GM23248 (cell line): ENCODE results near the gene WDR35. TPM values are rescaled to one million over a fixed set of nuclear protein-coding genes. Genes with fewer than 3 reads are reported as not detected.

Experiments
- DNase-seq: peaks from one replicate; pipeline ENCODE4 v3.0.0-alpha.2; 2015
- H2AFZ ChIP-seq: fragments of 200-600 bp; sonication (generic); 2 replicates; pipeline ENCODE4 v1.6.1; 2016; ENCODE audit warnings: antibody characterized with exemption
- H3F3A ChIP-seq: fragments of 200-600 bp; sonication (generic); 2 replicates; pipeline ENCODE4 v1.6.1; 2016; ENCODE audit warnings: mild to moderate bottlenecking, antibody characterized with exemption, mixed run types; ENCODE audit not compliant: insufficient read depth
- H3K27ac ChIP-seq: fragments of 200-600 bp; sonication (generic); 2 replicates; pipeline ENCODE4 v1.5.1; 2016; ENCODE audit warnings: mild to moderate bottlenecking
- H3K27me3 ChIP-seq: fragments of 200-600 bp; sonication (generic); replicated peaks from 2 replicates; pipeline ENCODE4 v1.6.1; 2016; ENCODE audit warnings: mild to moderate bottlenecking; ENCODE audit not compliant: insufficient read depth
- H3K36me3 ChIP-seq: fragments of 200-600 bp; sonication (generic); 2 replicates; pipeline ENCODE4 v1.6.1; 2016; ENCODE audit warnings: low read depth, mild to moderate bottlenecking
- H3K4me1 ChIP-seq: fragments of 200-600 bp; sonication (generic); 2 replicates; pipeline ENCODE4 v1.6.1; 2016; ENCODE audit warnings: mild to moderate bottlenecking; ENCODE audit not compliant: insufficient read depth
- H3K4me2 ChIP-seq: fragments of 200-600 bp; sonication (generic); one replicate; pipeline ENCODE4 v1.6.1; 2016; ENCODE audit warnings: mild to moderate bottlenecking; ENCODE audit not compliant: unreplicated experiment
- H3K4me3 ChIP-seq: fragments of 200-600 bp; sonication (generic); 2 replicates; pipeline ENCODE4 v1.5.1; 2016; ENCODE audit warnings: mild to moderate bottlenecking
- H3K79me2 ChIP-seq: fragments of 200-600 bp; sonication (generic); 2 replicates; pipeline ENCODE4 v1.6.1; 2016; ENCODE audit warnings: mild to moderate bottlenecking; ENCODE audit not compliant: insufficient read depth
- H3K9ac ChIP-seq: fragments of 200-600 bp; sonication (generic); 2 replicates; pipeline ENCODE4 v1.6.1; 2016; ENCODE audit warnings: mild to moderate bottlenecking
- H3K9me2 ChIP-seq: fragments of 200-600 bp; sonication (generic); 2 replicates; pipeline ENCODE4 v1.6.1; 2016; ENCODE audit warnings: mixed run types, mild to moderate bottlenecking, moderate library complexity; ENCODE audit not compliant: insufficient read depth
- H3K9me3 ChIP-seq: fragments of 200-600 bp; sonication (generic); one replicate; pipeline ENCODE4 v1.6.1; 2017; ENCODE audit warnings: low read depth
- H4K20me1 ChIP-seq: fragments of 200-600 bp; sonication (generic); 2 replicates; pipeline ENCODE4 v1.6.0; 2016; ENCODE audit not compliant: insufficient read depth
- EZH2 ChIP-seq: fragments of 200-600 bp; sonication (generic); IDR thresholded peaks from 2 replicates; pipeline ENCODE4 v1.6.1; 2018; ENCODE audit warnings: antibody characterized with exemption, mild to moderate bottlenecking; ENCODE audit not compliant: insufficient read depth, poor library complexity, severe bottlenecking
- EZH2phosphoT487 ChIP-seq: fragments of 200-600 bp; sonication (generic); IDR thresholded peaks from 2 replicates; pipeline ENCODE4 v1.6.1; 2018; ENCODE audit warnings: antibody characterized with exemption, moderate library complexity, mild to moderate bottlenecking, low read depth; ENCODE audit not compliant: insufficient read depth
- WGBS, 2 experiments: methylation state at CpG; one replicate each; pipeline ENCODE4 v1.1.6; 2015 to 2017; ENCODE audit warnings: low lambda C conversion rate in 2 of 2, low coverage in 1 of 2; ENCODE audit errors: missing lambda C conversion rate in 2 of 2; 5-methylcytosine and 5-hydroxymethylcytosine counted together
- in situ Hi-C: fragments of 300-500 bp; cut with MboI; formaldehyde crosslinking; loops from 2 replicates; pipeline ENCODE4 v1.15.0; 2020
- polyA plus RNA-seq: library from polyadenylated mRNA; unstranded; fragments of >200 nt; fragmentation: Nextera tagmentation; extraction: Ambion mirVana; gene quantifications from 2 replicates; pipeline ENCODE4 v1.2.1, GENCODE V29; 2016
- total RNA-seq: library from RNA; depleted of rRNA; stranded (reverse); fragments of >200 nt; shearing (Covaris generic); gene quantifications from 2 replicates; pipeline ENCODE4 v1.2.3, GENCODE V29; 2014

The WDR35 gene
- total and polyA plus RNA-seq, 2 experiments from 2014 or later = 3.2 to 7.3 TPM

GRCh38 chr2:19943189-19943588 is 46.7 kb downstream of the WDR35 start:
- H3K4me1 ChIP-seq = no peaks in the 10 kb centered on the region
- no peak overlapping the region for H3K9ac ChIP-seq
- no peak for DNase-seq
- H3K9me2 ChIP-seq = no peaks in the 10 kb centered on the region
- H3K36me3 ChIP-seq = 0 out of 2 replicates have a peak, but pooled peaks cover 3% of the 10 kb centered on the region
- no peak overlapping the region for H2AFZ ChIP-seq
- H4K20me1 ChIP-seq = no peaks in the 10 kb centered on the region
- 47 to 59% methylated on average over 1 of the region's 1 CpG for WGBS, 2 experiments
- no peak overlapping the region for H3K4me3 ChIP-seq
- no peaks in the 10 kb centered on the region for H3K27me3 ChIP-seq
- H3K9me3 ChIP-seq = no peaks in the 10 kb centered on the region
- no peaks in the 10 kb centered on the region for H3F3A ChIP-seq
- in situ Hi-C loops = no loop called here
- TF ChIP-seq EZH2phosphoT487 (no peak), EZH2 (no peak)
- no peak overlapping the region for H3K27ac ChIP-seq
- no peaks in the 10 kb centered on the region for H3K79me2 ChIP-seq
- no peak overlapping the region for H3K4me2 ChIP-seq

GRCh38 chr2:19942199-19942598 is 47.7 kb downstream of the WDR35 start:
- H3K27me3 ChIP-seq = no peaks in the 10 kb centered on the region
- H3K9me3 ChIP-seq = no peaks in the 10 kb centered on the region
- H3K9me2 ChIP-seq = no peaks in the 10 kb centered on the region
- no peaks in the 10 kb centered on the region for H4K20me1 ChIP-seq
- no peaks in the 10 kb centered on the region for H3K79me2 ChIP-seq
- H3F3A ChIP-seq = no peaks in the 10 kb centered on the region
- H3K9ac ChIP-seq = no peak overlapping the region
- no peaks in the 10 kb centered on the region; the same call in 1 of the 2 replicates for H3K36me3 ChIP-seq
- in situ Hi-C loops = no loop called here
- DNase-seq = no peak
- TF ChIP-seq EZH2phosphoT487 (no peak), EZH2 (no peak)
- H2AFZ ChIP-seq = no peak overlapping the region
- H3K4me3 ChIP-seq = no peak overlapping the region
- no peak overlapping the region for H3K4me2 ChIP-seq
- no peaks in the 10 kb centered on the region for H3K4me1 ChIP-seq
- H3K27ac ChIP-seq = no peak overlapping the region

- 91 to 92% methylated on average over 4 of the region's 4 CpGs for WGBS, 2 experiments
- Histone ChIP-seq H3K4me2 (no peak overlapping the region), H3K9me3 (no peaks in the 10 kb centered on the region), H3K4me1 (peaks cover 17% of the 10 kb centered on the region), H3K79me2 (no peaks in the 10 kb centered on the region), H3K36me3 (peaks cover 3% of the 10 kb centered on the region), H3F3A (peaks cover 10% of the 10 kb centered on the region; the same call in 1 of the 2 replicates), H3K9me2 (no peaks in the 10 kb centered on the region), H3K27ac (no peak overlapping the region), H2AFZ (no peak overlapping the region), H3K27me3 (no peaks in the 10 kb centered on the region), H3K4me3 (no peak overlapping the region), H3K9ac (no peak overlapping the region), H4K20me1 (no peaks in the 10 kb centered on the region)
- in situ Hi-C loops = no loop called here
- no peak for DNase-seq
- TF ChIP-seq EZH2 (no peak), EZH2phosphoT487 (no peak)
Measured at GRCh38 chr2:19937004-19937403, 52.9 kb downstream of the WDR35 start.

- H3K4me1 ChIP-seq = peaks cover 17% of the 10 kb centered on the region
- DNase-seq = no peak
- no peak overlapping the region for H3K4me2 ChIP-seq
Measured at GRCh38 chr2:19936203-19936602, 53.7 kb downstream of the WDR35 start.

More at GRCh38 chr2:19936203-19936602, 53.7 kb downstream of the WDR35 start:
- WGBS, 2 experiments = 74 to 80% methylated on average over 2 of the region's 2 CpGs
- Histone ChIP-seq H3K9ac (no peak overlapping the region), H2AFZ (no peak overlapping the region), H4K20me1 (no peaks in the 10 kb centered on the region), H3K9me2 (no peaks in the 10 kb centered on the region), H3K36me3 (peaks cover 3% of the 10 kb centered on the region), H3F3A (peaks cover 10% of the 10 kb centered on the region; the same call in 1 of the 2 replicates), H3K9me3 (no peaks in the 10 kb centered on the region), H3K27me3 (no peaks in the 10 kb centered on the region), H3K79me2 (no peaks in the 10 kb centered on the region), H3K4me3 (no peak overlapping the region), H3K27ac (no peak overlapping the region)
- TF ChIP-seq EZH2 (no peak), EZH2phosphoT487 (no peak)
- in situ Hi-C loops = no loop called here
